GM21786 (cell line): Measurements from ENCODE around the gene MAGEB16.

Source experiments
- ATAC-seq: cut with Tn5 transposase; IDR thresholded peaks from one replicate; pipeline ENCODE4 v1.9.1; 2021; ENCODE audit not compliant: unreplicated experiment

Gene MAGEB16

GRCh38 chrX:35798042-35798441, at the start of gene MAGEB16:
Gene MAGEB16, plus strand, starts transcription at chrX:35798342. Its CDS starts 3,855 bp downstream, at chrX:35802197.
- no peak for ATAC-seq

- no peak for ATAC-seq
These were observed 24.1 kb upstream of the MAGEB16 start for GRCh38 chrX:35773958-35774564.

GRCh38 chrX:35785075-35785474, 13.1 kb upstream of the MAGEB16 start:
- no peak for ATAC-seq

GRCh38 chrX:35786271-35786670, 11.9 kb upstream of the MAGEB16 start:
- no peak for ATAC-seq

- no peak for ATAC-seq
These were observed 10.3 kb upstream of the MAGEB16 start for GRCh38 chrX:35787867-35788266.

GRCh38 chrX:35800474-35800873, 2.3 kb downstream of the MAGEB16 start:
- ATAC-seq, result no peak

GRCh38 chrX:35809781-35810180, 11.6 kb downstream of the MAGEB16 start:
- ATAC-seq, result no peak

- no peak for ATAC-seq
These were observed 21.1 kb downstream of the MAGEB16 start for GRCh38 chrX:35819241-35819640.

- ATAC-seq, result no peak
These were observed 28.4 kb downstream of the MAGEB16 start for GRCh38 chrX:35826503-35826902.

- no peak for ATAC-seq
These were observed 31.4 kb downstream of the MAGEB16 start for GRCh38 chrX:35829501-35829900.

GRCh38 chrX:35841872-35842271, 43.7 kb downstream of the MAGEB16 start:
- no peak for ATAC-seq

- no peak for ATAC-seq
These were observed 44.5 kb downstream of the MAGEB16 start for GRCh38 chrX:35842674-35843073.

GRCh38 chrX:35847736-35848135, 49.6 kb downstream of the MAGEB16 start:
- ATAC-seq, result no peak
